GOT3 (cell line): ENCODE data around the gene MAP3K13.
A peak's percentile ranks its signal among the peaks of the same experiment; 100 is the strongest.

Experiments
- DNase-seq: peaks from one replicate; lab custom pipeline; 2025; ENCODE audit warnings: mixed read lengths; lab: John Stamatoyannopoulos, UW

MAP3K13 gene

DNA sequence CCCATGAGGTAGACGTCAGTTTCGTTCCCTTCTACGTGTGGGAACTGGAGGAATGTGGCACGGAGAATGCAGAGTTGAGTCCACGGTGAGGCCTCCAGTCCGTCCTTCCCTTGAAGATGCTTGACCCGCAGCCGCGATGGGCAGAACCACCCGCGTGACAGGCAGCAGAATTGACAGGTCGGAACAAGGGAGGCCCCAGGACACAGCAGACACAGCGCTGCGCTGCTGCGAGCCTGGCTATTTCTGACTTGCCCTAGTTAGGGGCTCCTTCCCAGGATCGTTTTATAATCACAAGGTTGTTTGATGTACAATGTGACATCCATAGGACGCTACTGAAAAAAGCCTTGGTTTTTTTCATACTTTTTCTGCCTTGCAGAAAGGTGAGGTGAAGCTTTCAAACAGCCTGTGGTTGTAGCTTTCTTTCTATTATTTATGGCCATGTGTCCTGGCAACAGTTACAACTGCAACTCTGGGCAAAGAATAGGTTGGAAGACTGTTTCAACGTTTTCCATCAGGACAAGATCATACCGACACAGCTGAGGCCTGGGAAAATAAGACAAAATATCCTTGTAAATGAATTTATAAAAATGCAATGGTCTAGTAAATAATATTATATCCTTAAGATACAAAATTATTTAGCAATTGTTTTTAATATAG, 145.5 kb downstream of the MAP3K13 start:
- DNase-seq, result no peak

DNA sequence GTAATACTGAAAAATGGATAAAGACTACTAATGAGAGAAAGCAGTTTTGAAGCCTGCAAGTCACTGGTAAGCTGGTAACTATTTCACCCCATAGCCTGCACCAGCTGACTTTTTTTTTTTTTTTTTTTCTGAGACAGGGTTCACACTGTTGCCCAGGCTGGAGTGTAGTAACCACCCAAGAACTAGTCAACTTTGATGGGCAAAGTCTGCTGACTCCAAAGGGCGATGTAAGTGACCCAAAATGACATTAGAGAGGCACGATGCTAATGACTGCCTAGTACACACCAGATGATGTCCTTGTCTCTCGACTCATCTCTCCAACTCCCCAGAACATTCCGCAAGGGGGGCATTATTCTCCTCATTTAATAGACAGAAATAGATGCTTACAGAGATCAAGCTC, 148.8 kb downstream of the MAP3K13 start:
- no peak for DNase-seq

DNA sequence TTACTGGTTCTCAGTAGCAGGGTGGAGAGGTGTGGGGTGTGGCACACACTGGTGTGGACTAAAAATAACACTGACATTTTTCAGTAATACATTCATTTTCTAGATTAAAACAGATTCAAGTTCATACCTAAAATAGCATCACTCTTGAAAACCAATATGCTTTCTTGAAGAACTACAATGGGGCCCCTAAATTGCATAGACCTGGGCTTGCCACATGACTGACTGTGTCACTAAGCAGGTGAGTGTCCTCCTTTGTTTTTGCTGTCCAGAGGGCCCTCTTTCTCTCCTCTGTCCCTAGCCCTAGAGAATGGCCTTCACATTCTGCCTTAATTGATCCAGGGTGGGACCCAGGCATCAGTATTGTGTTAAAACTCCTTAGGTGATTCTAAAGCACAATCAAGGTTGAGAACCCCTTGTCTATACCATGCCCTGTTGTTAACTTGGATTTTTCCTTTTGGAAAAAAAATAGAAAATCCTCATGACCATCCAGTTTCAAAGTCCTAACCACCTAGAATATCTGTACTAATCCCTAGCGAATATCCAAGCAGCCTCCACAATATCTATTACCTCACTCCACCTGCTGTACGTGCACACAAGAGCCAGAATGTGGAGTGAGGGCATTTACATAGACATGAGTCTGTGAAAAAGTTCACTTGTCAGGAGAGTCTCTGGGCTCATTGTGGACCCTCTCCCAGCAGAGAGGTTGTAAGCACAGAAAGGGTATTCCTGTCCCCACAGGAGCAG, 154.6 kb downstream of the MAP3K13 start:
- DNase-seq, result no peak

DNA sequence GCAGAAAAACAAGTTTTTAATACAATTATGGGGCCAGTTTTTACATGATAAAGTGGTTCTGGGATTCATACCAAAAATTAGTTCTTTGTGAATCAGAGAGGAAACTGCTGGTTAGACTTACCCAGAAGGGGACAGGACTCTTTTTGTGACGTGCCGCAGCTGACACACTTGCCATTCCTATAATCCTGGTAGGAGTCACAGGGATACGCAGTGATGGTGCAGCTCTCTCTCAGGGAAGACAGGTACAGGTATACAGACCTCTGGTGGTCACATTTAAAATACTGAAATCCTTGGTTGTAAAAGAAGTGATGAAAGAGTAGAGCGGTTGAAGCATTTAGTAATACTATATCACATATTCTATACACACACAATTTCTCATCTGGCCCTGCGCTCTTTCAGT, 156.1 kb downstream of the MAP3K13 start:
- DNase-seq, result no peak

DNA sequence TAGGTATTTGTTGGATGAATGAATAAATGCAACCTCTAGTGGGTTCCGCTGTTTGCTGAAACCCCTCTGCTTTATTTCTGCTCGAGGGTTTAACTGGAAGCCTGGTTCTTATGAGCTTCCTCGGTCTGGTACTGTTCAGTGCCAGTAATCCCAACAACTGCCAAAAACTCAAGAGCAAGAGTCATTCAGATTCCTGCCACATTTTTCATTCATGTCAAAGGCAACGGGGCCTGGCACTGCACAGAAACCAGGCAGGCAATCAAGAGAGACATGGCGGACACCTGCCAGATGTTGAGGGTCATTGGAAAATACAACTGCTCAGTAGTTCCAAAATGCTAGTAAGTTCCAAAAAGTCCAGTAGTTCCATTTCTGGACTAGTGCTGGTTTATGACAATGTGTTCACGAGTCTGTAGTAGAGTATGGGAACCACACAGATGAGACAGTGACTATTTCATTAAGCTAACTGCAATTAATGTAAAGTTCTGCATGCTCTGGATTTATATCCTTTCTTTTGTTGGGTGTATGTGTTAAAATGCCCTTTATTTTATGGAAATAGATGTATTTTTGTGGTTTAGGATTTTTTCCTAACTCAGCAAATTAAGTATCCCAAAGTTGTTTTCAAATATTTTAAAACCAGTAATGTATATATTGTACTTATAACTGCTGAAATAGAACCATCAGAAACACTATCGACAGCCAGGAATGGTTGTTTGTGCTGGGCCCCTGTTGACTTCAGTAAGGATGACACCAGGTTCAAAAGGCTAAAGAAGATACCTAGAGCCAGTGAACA, 158.6 kb downstream of the MAP3K13 start:
- no peak for DNase-seq

DNA sequence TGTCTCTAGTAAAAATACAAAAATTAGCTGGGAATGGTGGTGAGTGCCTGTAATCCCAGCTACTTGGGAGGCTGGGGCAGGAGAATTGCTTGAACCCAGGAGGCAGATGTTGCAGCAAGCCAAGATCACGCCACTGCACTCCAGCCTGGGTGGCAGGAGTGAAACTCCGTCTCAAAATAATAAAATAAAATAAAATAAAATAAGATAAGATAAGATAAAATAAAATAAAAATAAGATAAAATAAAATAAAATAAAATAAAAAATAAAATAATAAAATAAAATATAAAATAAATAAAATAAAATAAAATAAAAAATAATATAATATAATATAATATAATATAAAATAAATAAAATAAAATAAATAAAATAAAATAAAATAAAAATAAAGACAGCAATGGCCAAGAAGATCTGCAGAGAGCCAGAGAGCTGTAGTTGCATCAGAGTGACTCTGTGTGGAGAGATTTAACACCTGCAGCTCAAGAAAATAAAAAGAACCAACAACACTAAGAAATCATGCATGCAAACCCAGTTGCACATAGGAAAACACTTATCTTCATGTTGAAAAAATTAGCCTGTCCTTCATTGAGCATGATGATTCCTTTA, 163.5 kb downstream of the MAP3K13 start:
- DNase-seq, result no peak

DNA sequence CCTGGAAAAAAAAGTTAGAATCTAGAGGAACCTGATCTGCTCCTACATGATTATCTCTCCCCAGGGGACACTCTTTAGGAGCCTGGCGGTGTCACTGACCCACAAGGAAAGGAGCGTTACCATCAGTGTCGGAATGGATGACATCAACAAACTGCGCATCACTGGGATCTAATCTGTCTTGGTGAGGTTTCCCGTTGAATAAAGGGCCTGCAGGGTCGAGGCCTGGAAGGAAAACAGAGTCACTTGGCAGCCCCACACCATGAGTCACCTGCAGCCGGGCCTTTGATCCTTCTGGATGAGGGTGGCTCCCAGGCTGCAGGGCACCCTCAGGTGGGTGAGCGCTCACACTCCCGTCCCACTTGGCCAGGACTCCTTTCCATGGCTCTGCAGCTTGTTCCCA, 164.4 kb downstream of the MAP3K13 start:
- DNase-seq, result no peak

DNA sequence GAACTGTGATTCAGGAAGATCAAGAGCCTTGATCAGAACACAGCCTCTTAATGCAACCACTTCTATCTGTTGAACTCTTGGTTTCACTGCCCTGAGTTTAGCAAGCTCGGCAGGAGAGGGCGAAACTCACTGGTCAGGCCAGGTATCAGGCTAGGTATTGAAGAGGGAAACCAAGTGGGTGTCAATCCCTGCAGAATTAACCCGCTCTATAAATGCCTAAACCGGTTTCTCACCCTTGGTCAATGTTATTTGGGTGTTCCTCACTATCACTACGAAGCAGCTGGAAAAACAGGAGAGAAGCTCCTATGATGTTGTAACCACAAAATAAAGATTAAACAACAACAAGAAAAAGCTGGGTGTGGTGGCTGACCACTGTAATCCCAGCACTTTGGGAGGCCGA, 165.6 kb downstream of the MAP3K13 start:
- no peak for DNase-seq

DNA sequence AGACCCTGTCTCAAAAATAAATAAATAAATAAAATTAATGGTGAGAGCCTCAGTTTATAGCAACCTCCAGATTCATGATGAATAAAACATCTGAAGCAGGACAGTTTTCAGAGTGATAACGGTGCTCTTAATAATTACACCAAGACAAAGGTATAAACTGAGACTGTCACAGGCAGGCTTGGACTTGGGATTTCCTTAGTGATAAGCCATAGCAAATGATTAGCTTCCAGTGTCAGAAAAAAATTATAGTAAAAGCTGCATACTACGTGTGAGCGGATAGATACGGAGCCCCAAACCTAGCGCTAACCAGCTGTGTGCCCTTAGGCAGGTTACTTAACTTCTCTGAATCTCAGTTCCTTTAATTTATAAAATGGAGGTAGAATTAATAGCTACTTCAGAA, 167.9 kb downstream of the MAP3K13 start:
- DNase-seq, result no peak

DNA sequence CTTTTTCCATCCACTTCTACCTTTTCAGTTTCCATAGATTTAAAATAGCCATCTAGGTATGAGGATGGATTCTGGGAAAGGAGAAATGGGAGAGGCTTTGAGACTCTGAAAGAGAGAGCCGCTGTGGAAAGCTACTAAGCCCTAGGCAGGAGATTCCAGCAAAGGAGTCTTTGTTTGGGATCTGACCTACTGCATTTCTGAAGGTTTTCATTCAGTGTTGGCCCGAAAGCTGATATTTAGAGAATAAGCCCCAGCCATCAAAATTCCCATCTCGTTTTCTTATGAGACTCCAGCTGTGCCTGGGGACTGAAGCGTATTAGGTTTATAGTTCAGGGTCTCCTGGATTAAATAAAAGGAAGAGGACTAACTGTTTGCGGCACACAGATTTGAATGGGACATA, 170.0 kb downstream of the MAP3K13 start:
- no peak for DNase-seq

DNA sequence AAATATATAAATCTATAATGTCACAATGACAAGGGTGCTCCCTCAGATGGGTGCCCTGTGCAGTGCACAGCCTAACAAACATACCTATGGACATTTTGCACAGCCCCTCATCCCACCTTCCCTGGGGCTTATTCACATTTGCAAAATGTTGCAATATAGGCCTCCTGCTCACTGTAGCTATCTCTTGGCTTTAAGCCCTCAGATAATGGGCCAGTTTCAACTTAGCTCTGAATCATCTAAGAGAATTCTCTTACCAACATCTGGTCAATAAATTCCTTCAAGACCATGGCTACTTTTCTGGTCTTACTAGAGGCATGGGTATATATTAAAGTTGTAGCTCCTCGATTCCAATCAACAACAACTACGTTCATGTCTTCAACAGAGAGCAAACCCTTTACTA, 171.6 kb downstream of the MAP3K13 start:
- DNase-seq, result no peak

DNA sequence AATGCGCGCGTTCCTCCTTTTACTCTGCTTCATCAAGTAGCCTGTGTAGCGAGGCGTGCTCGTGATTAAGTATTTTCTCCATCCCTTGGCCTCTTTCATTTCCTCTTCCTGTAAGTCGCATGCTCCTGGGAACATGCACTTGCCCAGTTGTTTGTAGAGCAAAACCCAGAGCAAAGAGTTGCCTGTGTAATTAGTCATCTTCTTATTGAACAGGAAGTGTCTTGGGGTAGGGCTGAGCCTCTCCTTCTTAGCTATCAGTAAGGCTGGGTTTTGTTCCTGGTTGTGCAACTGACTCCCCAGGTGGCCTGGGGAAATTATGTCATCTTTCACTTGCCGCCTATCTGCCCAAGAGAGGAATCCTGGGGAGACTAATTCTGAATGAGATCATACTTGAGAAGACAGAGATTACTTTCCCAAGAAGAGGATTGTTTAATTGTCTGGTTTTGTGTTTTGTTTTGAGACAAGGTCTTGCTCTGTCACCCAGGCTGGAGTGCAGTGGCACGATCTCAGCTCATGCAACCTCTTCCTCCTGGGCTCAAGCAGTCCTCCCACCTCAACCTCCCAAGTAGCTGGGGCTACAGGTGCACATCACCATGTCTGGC, 174.5 kb downstream of the MAP3K13 start:
- DNase-seq, result peak; percentile 62
